Activated CD8-positive, alpha-beta memory T cell treated with anti-CD3 and anti-CD28 coated beads, Interleukin-2, amount 10 ng/mL, durations not matched to agents 7 days and 5 days (primary cell): ENCODE results near the gene TMEM108. TPM values are rescaled to one million over a fixed set of nuclear protein-coding genes. Genes with fewer than 3 reads are reported as not detected.
A peak's percentile ranks its signal among the peaks of the same experiment; 100 is the strongest.

Experiments used
- ATAC-seq: fragments of 150-1000 bp; cut with Tn5 transposase; one replicate; pipeline ENCODE4 v1.10.0; 2021; ENCODE audit warnings: moderate library complexity
- CTCF ChIA-PET: fragments of 350-600 bp; sonication (Branson Sonifier 250); formaldehyde crosslinking; loops from one replicate; lab custom pipeline; 2021; ENCODE audit warnings: antibody characterized with exemption; lab: Charles Lee
- DNase-seq: peaks from one replicate; pipeline ENCODE4 v3.0.0-alpha.2; 2020
- H3K27ac Mint-ChIP-seq: one replicate; pipeline ENCODE4 v1.8.0; 2021; ENCODE audit warnings: mild to moderate bottlenecking, mixed read lengths
- H3K27me3 Mint-ChIP-seq: one replicate; pipeline ENCODE4 v1.8.0; 2021; ENCODE audit warnings: mixed read lengths
- H3K36me3 Mint-ChIP-seq: one replicate; pipeline ENCODE4 v1.8.0; 2021; ENCODE audit warnings: mild to moderate bottlenecking, mixed read lengths
- H3K4me1 Mint-ChIP-seq: one replicate; pipeline ENCODE4 v1.8.0; 2021; ENCODE audit warnings: mixed read lengths
- H3K4me3 Mint-ChIP-seq: one replicate; pipeline ENCODE4 v1.8.0; 2021; ENCODE audit warnings: mild to moderate bottlenecking, moderate library complexity, mixed read lengths
- H3K9me3 Mint-ChIP-seq: one replicate; pipeline ENCODE4 v1.8.0; 2022; ENCODE audit warnings: low read depth, mixed read lengths
- total RNA-seq, 2 experiments: library from RNA; stranded (reverse); gene quantifications; one replicate each; pipeline ENCODE4 v1.2.3, GENCODE V29; 2021

TMEM108 gene
- total RNA-seq, 2 experiments from 2014 or later, result not detected

GRCh38 chr3:133249490-133249889 is 211.3 kb downstream of the TMEM108 start:
- no peak for DNase-seq
- no peak overlapping the region for H3K4me3 Mint-ChIP-seq
- peaks cover 8% of the 10 kb centered on the region for H3K27me3 Mint-ChIP-seq
- H3K27ac Mint-ChIP-seq, result no peak overlapping the region
- no peak for ATAC-seq
- H3K4me1 Mint-ChIP-seq, result no peaks in the 10 kb centered on the region
- CTCF ChIA-PET, result interaction anchor here (0.7 kb wide), 1 partner anchor 17 kb away, joined by 4 read pairs; no protein-coding TSS in a partner anchor
- no peaks in the 10 kb centered on the region for H3K9me3 Mint-ChIP-seq
- H3K36me3 Mint-ChIP-seq, result no peaks in the 10 kb centered on the region

- no peak overlapping the region for H3K27ac Mint-ChIP-seq
- H3K9me3 Mint-ChIP-seq, result no peaks in the 10 kb centered on the region
- ATAC-seq (no peak), DNase-seq (no peak)
- no peaks in the 10 kb centered on the region for H3K27me3 Mint-ChIP-seq
- H3K4me1 Mint-ChIP-seq, result peaks cover 2% of the 10 kb centered on the region
- no peak overlapping the region for H3K4me3 Mint-ChIP-seq
- no peaks in the 10 kb centered on the region for H3K36me3 Mint-ChIP-seq
- CTCF ChIA-PET, result no interaction called here
Measured at GRCh38 chr3:133254151-133254550, 216.0 kb downstream of the TMEM108 start.

- Mint-ChIP-seq H3K27me3 (no peaks in the 10 kb centered on the region), H3K9me3 (no peaks in the 10 kb centered on the region), H3K4me3 (no peak overlapping the region), H3K36me3 (no peaks in the 10 kb centered on the region), H3K4me1 (peaks cover 2% of the 10 kb centered on the region), H3K27ac (no peak overlapping the region)
- ATAC-seq (no peak), DNase-seq (no peak)
- CTCF ChIA-PET, result no interaction called here
Measured at GRCh38 chr3:133254716-133255115, 216.5 kb downstream of the TMEM108 start.

- H3K27me3 Mint-ChIP-seq, result peaks cover 3% of the 10 kb centered on the region
Measured at GRCh38 chr3:133256787-133257483, 218.7 kb downstream of the TMEM108 start.

GRCh38 chr3:133258358-133258757 is 220.2 kb downstream of the TMEM108 start:
- Mint-ChIP-seq H3K9me3 (no peaks in the 10 kb centered on the region), H3K36me3 (no peaks in the 10 kb centered on the region), H3K4me3 (no peak overlapping the region), H3K27ac (no peak overlapping the region), H3K4me1 (peaks cover 2% of the 10 kb centered on the region), H3K27me3 (peaks cover 13% of the 10 kb centered on the region)
- ATAC-seq, result no peak
- DNase-seq, result no peak
- CTCF ChIA-PET, result no interaction called here

More at GRCh38 chr3:133256787-133257483, 218.7 kb downstream of the TMEM108 start:
- DNase-seq, result no peak
- peak; percentile 57 for ATAC-seq
- H3K9me3 Mint-ChIP-seq, result no peaks in the 10 kb centered on the region
- no peak overlapping the region for H3K4me3 Mint-ChIP-seq
- peaks cover 2% of the 10 kb centered on the region for H3K4me1 Mint-ChIP-seq
- CTCF ChIA-PET, result no interaction called here
- H3K36me3 Mint-ChIP-seq, result no peaks in the 10 kb centered on the region
- H3K27ac Mint-ChIP-seq, result no peak overlapping the region

- DNase-seq, result no peak
- no peaks in the 10 kb centered on the region for H3K36me3 Mint-ChIP-seq
- peaks cover 2% of the 10 kb centered on the region for H3K4me1 Mint-ChIP-seq
- no peak overlapping the region for H3K4me3 Mint-ChIP-seq
- CTCF ChIA-PET, result no interaction called here
- no peaks in the 10 kb centered on the region for H3K9me3 Mint-ChIP-seq
- H3K27ac Mint-ChIP-seq, result no peak overlapping the region
- no peak for ATAC-seq
- H3K27me3 Mint-ChIP-seq, result peaks cover 22% of the 10 kb centered on the region
Measured at GRCh38 chr3:133259767-133260166, 221.6 kb downstream of the TMEM108 start.

- ATAC-seq (no peak), DNase-seq (no peak)
- H3K36me3 Mint-ChIP-seq, result no peaks in the 10 kb centered on the region
- CTCF ChIA-PET, result no interaction called here
- peaks cover 34% of the 10 kb centered on the region for H3K27me3 Mint-ChIP-seq
- H3K27ac Mint-ChIP-seq, result no peak overlapping the region
- no peaks in the 10 kb centered on the region for H3K4me1 Mint-ChIP-seq
- no peaks in the 10 kb centered on the region for H3K9me3 Mint-ChIP-seq
- H3K4me3 Mint-ChIP-seq, result no peak overlapping the region
Measured at GRCh38 chr3:133262333-133262732, 224.1 kb downstream of the TMEM108 start.

- Mint-ChIP-seq H3K9me3 (no peaks in the 10 kb centered on the region), H3K36me3 (no peaks in the 10 kb centered on the region), H3K27ac (no peak overlapping the region), H3K4me3 (no peak overlapping the region), H3K27me3 (peaks cover 37% of the 10 kb centered on the region), H3K4me1 (no peaks in the 10 kb centered on the region)
- CTCF ChIA-PET, result no interaction called here
- no peak for ATAC-seq
- DNase-seq, result no peak
Measured at GRCh38 chr3:133264920-133265319, 226.7 kb downstream of the TMEM108 start.

GRCh38 chr3:133268726-133269134 is 230.5 kb downstream of the TMEM108 start:
- Mint-ChIP-seq H3K4me3 (no peak overlapping the region), H3K9me3 (no peaks in the 10 kb centered on the region), H3K36me3 (no peaks in the 10 kb centered on the region), H3K27ac (no peak overlapping the region), H3K4me1 (no peaks in the 10 kb centered on the region), H3K27me3 (peaks cover 30% of the 10 kb centered on the region)
- ATAC-seq, result no peak
- no peak for DNase-seq
- CTCF ChIA-PET, result no interaction called here

GRCh38 chr3:133269393-133269792 is 231.2 kb downstream of the TMEM108 start:
- CTCF ChIA-PET, result no interaction called here
- Mint-ChIP-seq H3K27ac (no peak overlapping the region), H3K4me1 (no peaks in the 10 kb centered on the region), H3K9me3 (no peaks in the 10 kb centered on the region), H3K4me3 (no peak overlapping the region), H3K27me3 (peaks cover 31% of the 10 kb centered on the region), H3K36me3 (no peaks in the 10 kb centered on the region)
- ATAC-seq (no peak), DNase-seq (no peak)

GRCh38 chr3:133270631-133271030 is 232.4 kb downstream of the TMEM108 start:
- no peaks in the 10 kb centered on the region for H3K9me3 Mint-ChIP-seq
- no peak for DNase-seq
- no peaks in the 10 kb centered on the region for H3K36me3 Mint-ChIP-seq
- CTCF ChIA-PET, result no interaction called here
- H3K4me1 Mint-ChIP-seq, result no peaks in the 10 kb centered on the region
- H3K4me3 Mint-ChIP-seq, result no peak overlapping the region
- H3K27me3 Mint-ChIP-seq, result peaks cover 21% of the 10 kb centered on the region
- no peak for ATAC-seq
- H3K27ac Mint-ChIP-seq, result no peak overlapping the region

GRCh38 chr3:133271042-133271441 is 232.9 kb downstream of the TMEM108 start:
- peaks cover 19% of the 10 kb centered on the region for H3K27me3 Mint-ChIP-seq

GRCh38 chr3:133271539-133271938 is 233.3 kb downstream of the TMEM108 start:
- no peaks in the 10 kb centered on the region for H3K4me1 Mint-ChIP-seq
- DNase-seq, result no peak
- H3K27ac Mint-ChIP-seq, result no peak overlapping the region
- H3K27me3 Mint-ChIP-seq, result peaks cover 15% of the 10 kb centered on the region
- no peaks in the 10 kb centered on the region for H3K36me3 Mint-ChIP-seq
- no peak overlapping the region for H3K4me3 Mint-ChIP-seq
- ATAC-seq, result no peak
- no peaks in the 10 kb centered on the region for H3K9me3 Mint-ChIP-seq
- CTCF ChIA-PET, result no interaction called here

More at GRCh38 chr3:133271042-133271441, 232.9 kb downstream of the TMEM108 start:
- DNase-seq, result no peak
- ATAC-seq, result no peak
- CTCF ChIA-PET, result no interaction called here
- Mint-ChIP-seq H3K4me1 (no peaks in the 10 kb centered on the region), H3K27ac (no peak overlapping the region), H3K4me3 (no peak overlapping the region), H3K9me3 (no peaks in the 10 kb centered on the region), H3K36me3 (no peaks in the 10 kb centered on the region)

- ATAC-seq (no peak), DNase-seq (no peak)
- CTCF ChIA-PET, result no interaction called here
- H3K4me1 Mint-ChIP-seq, result no peaks in the 10 kb centered on the region
- H3K36me3 Mint-ChIP-seq, result no peaks in the 10 kb centered on the region
- H3K27ac Mint-ChIP-seq, result no peak overlapping the region
- peaks cover 12% of the 10 kb centered on the region for H3K27me3 Mint-ChIP-seq
- H3K4me3 Mint-ChIP-seq, result no peak overlapping the region
- H3K9me3 Mint-ChIP-seq, result no peaks in the 10 kb centered on the region
Measured at GRCh38 chr3:133273346-133273745, 235.2 kb downstream of the TMEM108 start.
